RWPE2 (cell line): Measurements from ENCODE around the gene FEM1A.
"Not testable (repeated sequence)": the region's sequence is repeated elsewhere in the genome, so short reads cannot be mapped to it uniquely, and the experiment has no call there.

ENCODE experiments used
- ATAC-seq: fragments of 200-7000 bp; cut with Tn5 transposase; 3 replicates; pipeline ENCODE4 v1.9.1; 2021; ENCODE audit warnings: low read depth
- DNase-seq: peaks from one replicate; pipeline ENCODE4 v3.0.0-alpha.2; 2020; ENCODE audit warnings: low spot score
- H3K27ac ChIP-seq: fragments of 450-650 bp; 2 replicates; pipeline ENCODE4 v1.5.1; 2017; ENCODE audit warnings: mild to moderate bottlenecking; ENCODE audit not compliant: poor library complexity, severe bottlenecking
- H3K27me3 ChIP-seq: fragments of 250-450 bp; sonication (Bioruptor Pico); 2 replicates; pipeline ENCODE4 v1.5.1; 2021; ENCODE audit warnings: mild to moderate bottlenecking, moderate library complexity; ENCODE audit not compliant: insufficient read depth, poor library complexity, severe bottlenecking
- H3K36me3 ChIP-seq: fragments of 250-450 bp; sonication (Bioruptor Pico); 2 replicates; pipeline ENCODE4 v1.5.1; 2020; ENCODE audit warnings: low read depth, mild to moderate bottlenecking, moderate library complexity
- H3K4me1 ChIP-seq: fragments of 250-450 bp; sonication (Bioruptor Pico); 2 replicates; pipeline ENCODE4 v1.5.1; 2021; ENCODE audit warnings: mild to moderate bottlenecking, moderate library complexity; ENCODE audit not compliant: insufficient read depth, poor library complexity, severe bottlenecking
- H3K4me3 ChIP-seq: fragments of 250-450 bp; sonication (Bioruptor Pico); 2 replicates; pipeline ENCODE4 v1.5.1; 2021; ENCODE audit warnings: mild to moderate bottlenecking, moderate library complexity; ENCODE audit not compliant: severe bottlenecking
- H3K9me3 ChIP-seq: fragments of 250-450 bp; sonication (Bioruptor Pico); 2 replicates; pipeline ENCODE4 v1.5.1; 2021; ENCODE audit warnings: mild to moderate bottlenecking, moderate library complexity; ENCODE audit not compliant: severe bottlenecking
- CTCF ChIP-seq: fragments of 450-650 bp; IDR thresholded peaks from one replicate; pipeline ENCODE4 v1.5.1; 2017; ENCODE audit warnings: mild to moderate bottlenecking, moderate library complexity; ENCODE audit not compliant: poor library complexity, severe bottlenecking

FEM1A gene

GRCh38 chr19:4829001-4829712 lies 37.6 kb downstream of the FEM1A start:
- no peak for TF ChIP-seq CTCF
- peaks cover 13% of the 10 kb centered on the region for H3K36me3 ChIP-seq
- no peak for ATAC-seq
- no peaks in the 10 kb centered on the region for H3K27me3 ChIP-seq
- peak overlapping the region; percentile 0 for H3K27ac ChIP-seq
- DNase-seq: no peak
- H3K9me3 ChIP-seq: no peaks in the 10 kb centered on the region
- no peaks in the 10 kb centered on the region for H3K4me1 ChIP-seq
- H3K4me3 ChIP-seq: no peak overlapping the region

DNA sequence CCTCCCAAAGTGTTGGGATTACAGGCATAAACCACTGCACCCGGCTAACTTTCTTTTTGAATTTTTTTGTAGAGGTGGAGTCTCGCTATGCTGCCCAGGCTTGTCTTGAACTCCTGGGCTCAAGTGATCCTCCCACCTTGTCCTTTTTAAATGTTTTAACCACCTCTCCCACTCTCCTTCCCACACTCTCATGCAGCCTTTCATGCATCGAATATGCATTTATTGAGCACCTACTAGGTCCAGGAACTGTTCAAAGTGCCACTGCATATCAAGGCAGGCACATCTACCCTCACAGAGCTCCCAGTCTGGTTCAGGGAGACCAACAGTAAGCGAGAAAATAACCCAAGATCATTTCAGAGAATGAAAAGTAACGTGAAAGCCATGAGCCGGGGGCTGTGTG lies 38.8 kb downstream of the FEM1A start:
- Histone ChIP-seq H3K9me3 (no peaks in the 10 kb centered on the region), H3K36me3 (peaks cover 13% of the 10 kb centered on the region), H3K27ac (peak overlapping the region; percentile 71), H3K27me3 (no peaks in the 10 kb centered on the region), H3K4me1 (no peaks in the 10 kb centered on the region), H3K4me3 (peak overlapping the region; percentile 80)
- TF ChIP-seq CTCF: no peak
- no peak for DNase-seq
- ATAC-seq: no peak

GRCh38 chr19:4830768-4831265 lies 39.3 kb downstream of the FEM1A start:
- Histone ChIP-seq H3K4me1 (no peaks in the 10 kb centered on the region), H3K9me3 (no peaks in the 10 kb centered on the region), H3K27ac (peak overlapping the region; percentile 71), H3K4me3 (peak overlapping the region; percentile 80), H3K27me3 (no peaks in the 10 kb centered on the region), H3K36me3 (peaks cover 9% of the 10 kb centered on the region)
- no peak for DNase-seq
- ATAC-seq: peak; percentile 45; the same call in 1 of the 3 replicates
- TF ChIP-seq CTCF: no peak

- Histone ChIP-seq H3K27ac (peak within 1 kb of the TSS; percentile 71), H3K27me3 (no peaks in the 10 kb centered on the region), H3K9me3 (no peaks in the 10 kb centered on the region), H3K4me1 (no peaks in the 10 kb centered on the region), H3K4me3 (peak within 1 kb of the TSS; percentile 80), H3K36me3 (peaks cover 7% of the 10 kb centered on the region)
- TF ChIP-seq CTCF: no peak
- DNase-seq (peak; percentile 64), ATAC-seq (peak; percentile 79)
Observed at GRCh38 chr19:4831304-4831978, 39.9 kb downstream of the FEM1A start, which contains the start of gene TICAM1. Gene TICAM1 (minus strand): TSS chr19:4831712. CDS start chr19:4818377, 13,335 bp downstream.

DNA sequence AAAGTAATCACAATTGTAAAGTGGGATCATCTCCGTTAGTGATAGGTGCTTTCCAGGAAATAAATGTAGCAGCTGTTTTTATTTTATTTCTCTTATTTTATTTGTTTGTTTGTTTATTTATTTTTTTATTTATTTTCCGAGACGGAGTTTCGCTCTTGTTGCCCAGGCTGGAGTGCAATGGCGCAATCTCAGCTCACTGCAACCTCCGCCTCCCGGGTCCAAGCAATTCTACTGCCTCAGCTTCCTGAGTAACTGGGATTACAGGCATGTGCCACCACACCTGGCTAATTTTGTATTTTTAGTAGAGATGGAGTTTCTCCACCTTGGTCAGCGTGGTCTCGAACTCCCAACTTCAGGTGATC lies 40.4 kb downstream of the FEM1A start:
- not testable (repeated sequence) for H3K36me3 ChIP-seq, H3K27me3 ChIP-seq, H3K4me1 ChIP-seq, H3K9me3 ChIP-seq, DNase-seq, ATAC-seq
- H3K27ac ChIP-seq: peak overlapping the region; percentile 71
- peak overlapping the region; percentile 80 for H3K4me3 ChIP-seq
